Measurements from ENCODE around the gene ARMS2. TPM values are rescaled to one million over a fixed set of nuclear protein-coding genes. Genes with fewer than 3 reads are reported as not detected.

Gene ARMS2
- total RNA-seq, 1 experiment from 2014 or later: not detected

GRCh38 chr10:122407375-122408125 is 46.9 kb upstream of the ARMS2 start (continued):
- no peak for TF ChIP-seq ZNF425 (CRISPR knock-in tag; conservative IDR thresholded peaks at IDR 0.05)
- no peak for TF ChIP-seq ZBTB21 (CRISPR knock-in tag; IDR thresholded peaks at IDR 0.05; ENCODE audit: borderline replicate concordance)
- TF ChIP-seq USF1 (CRISPR knock-in tag; IDR thresholded peaks at IDR 0.05): no peak
- no peak for TF ChIP-seq MLX (CRISPR knock-in tag; IDR thresholded peaks at IDR 0.05)
- TF ChIP-seq SMAD3 (CRISPR knock-in tag; IDR thresholded peaks at IDR 0.05; ENCODE audit: borderline replicate concordance): no peak

DNA sequence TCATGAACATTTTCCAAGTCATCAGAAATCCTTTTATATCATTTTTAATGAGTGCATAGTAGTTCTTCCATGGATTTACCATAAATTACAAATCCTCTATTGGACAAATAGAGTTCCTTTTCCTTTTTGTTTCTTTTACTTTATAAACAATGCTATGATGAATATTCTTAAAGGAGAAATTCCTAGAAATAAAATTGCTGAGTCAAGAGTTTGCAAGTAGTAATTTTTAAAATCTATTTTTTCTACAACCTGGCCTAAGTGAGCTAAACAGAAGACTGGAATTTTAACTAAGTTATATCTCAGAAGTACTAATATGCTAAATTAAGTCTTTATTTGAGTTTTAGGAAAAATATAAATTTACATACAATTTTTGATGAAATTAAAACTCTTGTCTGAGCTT is 41.1 kb upstream of the ARMS2 start:
- ChIA-PET CTCF (no interaction called here), POLR2A (no interaction called here)
- no peak for DNase-seq (ENCODE audit: low spot score)
- no peak for ATAC-seq
- Mint-ChIP-seq H3K27ac (no peak overlapping the region), H3K4me1 (peaks cover 4% of the 10 kb centered on the region; the same call in 1 of the 2 replicates), H3K36me3 (peaks cover 36% of the 10 kb centered on the region), H3K27me3 (ENCODE audit: low read depth) (no peaks in the 10 kb centered on the region), H3K4me3 (no peak overlapping the region), H3K9me3 (no peaks in the 10 kb centered on the region)
- TF ChIP-seq ELF4 (CRISPR knock-in tag; IDR thresholded peaks at IDR 0.05; ENCODE audit: low read depth) (no peak), PRDM15 (CRISPR knock-in tag; IDR thresholded peaks at IDR 0.05) (no peak), ERG (CRISPR knock-in tag; IDR thresholded peaks at IDR 0.05) (no peak), ZNF423 (CRISPR knock-in tag; IDR thresholded peaks at IDR 0.05) (no peak), MYBL2 (CRISPR knock-in tag; IDR thresholded peaks at IDR 0.05) (no peak), ZNF263 (CRISPR knock-in tag; IDR thresholded peaks at IDR 0.05; ENCODE audit: low read depth) (no peak), PRRX2 (CRISPR knock-in tag; IDR thresholded peaks at IDR 0.05) (no peak), NR3C1 (CRISPR knock-in tag; conservative IDR thresholded peaks at IDR 0.05; ENCODE audit: low read depth) (no peak), NFYB (CRISPR knock-in tag; conservative IDR thresholded peaks at IDR 0.05; ENCODE audit: low read depth) (no peak), CBFB (CRISPR knock-in tag; IDR thresholded peaks at IDR 0.05; ENCODE audit: low read depth) (no peak), CREM (CRISPR knock-in tag; IDR thresholded peaks at IDR 0.05) (no peak), OVOL2 (CRISPR knock-in tag; IDR thresholded peaks at IDR 0.05; ENCODE audit: borderline replicate concordance) (no peak)
- TF ChIP-seq, protein P1, sequence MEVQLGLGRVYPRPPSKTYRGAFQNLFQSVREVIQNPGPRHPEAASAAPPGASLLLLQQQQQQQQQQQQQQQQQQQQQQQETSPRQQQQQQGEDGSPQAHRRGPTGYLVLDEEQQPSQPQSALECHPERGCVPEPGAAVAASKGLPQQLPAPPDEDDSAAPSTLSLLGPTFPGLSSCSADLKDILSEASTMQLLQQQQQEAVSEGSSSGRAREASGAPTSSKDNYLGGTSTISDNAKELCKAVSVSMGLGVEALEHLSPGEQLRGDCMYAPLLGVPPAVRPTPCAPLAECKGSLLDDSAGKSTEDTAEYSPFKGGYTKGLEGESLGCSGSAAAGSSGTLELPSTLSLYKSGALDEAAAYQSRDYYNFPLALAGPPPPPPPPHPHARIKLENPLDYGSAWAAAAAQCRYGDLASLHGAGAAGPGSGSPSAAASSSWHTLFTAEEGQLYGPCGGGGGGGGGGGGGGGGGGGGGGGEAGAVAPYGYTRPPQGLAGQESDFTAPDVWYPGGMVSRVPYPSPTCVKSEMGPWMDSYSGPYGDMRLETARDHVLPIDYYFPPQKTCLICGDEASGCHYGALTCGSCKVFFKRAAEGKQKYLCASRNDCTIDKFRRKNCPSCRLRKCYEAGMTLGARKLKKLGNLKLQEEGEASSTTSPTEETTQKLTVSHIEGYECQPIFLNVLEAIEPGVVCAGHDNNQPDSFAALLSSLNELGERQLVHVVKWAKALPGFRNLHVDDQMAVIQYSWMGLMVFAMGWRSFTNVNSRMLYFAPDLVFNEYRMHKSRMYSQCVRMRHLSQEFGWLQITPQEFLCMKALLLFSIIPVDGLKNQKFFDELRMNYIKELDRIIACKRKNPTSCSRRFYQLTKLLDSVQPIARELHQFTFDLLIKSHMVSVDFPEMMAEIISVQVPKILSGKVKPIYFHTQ (CRISPR knock-in tag; IDR thresholded peaks at IDR 0.05): no peak
- TF ChIP-seq, protein P2, sequence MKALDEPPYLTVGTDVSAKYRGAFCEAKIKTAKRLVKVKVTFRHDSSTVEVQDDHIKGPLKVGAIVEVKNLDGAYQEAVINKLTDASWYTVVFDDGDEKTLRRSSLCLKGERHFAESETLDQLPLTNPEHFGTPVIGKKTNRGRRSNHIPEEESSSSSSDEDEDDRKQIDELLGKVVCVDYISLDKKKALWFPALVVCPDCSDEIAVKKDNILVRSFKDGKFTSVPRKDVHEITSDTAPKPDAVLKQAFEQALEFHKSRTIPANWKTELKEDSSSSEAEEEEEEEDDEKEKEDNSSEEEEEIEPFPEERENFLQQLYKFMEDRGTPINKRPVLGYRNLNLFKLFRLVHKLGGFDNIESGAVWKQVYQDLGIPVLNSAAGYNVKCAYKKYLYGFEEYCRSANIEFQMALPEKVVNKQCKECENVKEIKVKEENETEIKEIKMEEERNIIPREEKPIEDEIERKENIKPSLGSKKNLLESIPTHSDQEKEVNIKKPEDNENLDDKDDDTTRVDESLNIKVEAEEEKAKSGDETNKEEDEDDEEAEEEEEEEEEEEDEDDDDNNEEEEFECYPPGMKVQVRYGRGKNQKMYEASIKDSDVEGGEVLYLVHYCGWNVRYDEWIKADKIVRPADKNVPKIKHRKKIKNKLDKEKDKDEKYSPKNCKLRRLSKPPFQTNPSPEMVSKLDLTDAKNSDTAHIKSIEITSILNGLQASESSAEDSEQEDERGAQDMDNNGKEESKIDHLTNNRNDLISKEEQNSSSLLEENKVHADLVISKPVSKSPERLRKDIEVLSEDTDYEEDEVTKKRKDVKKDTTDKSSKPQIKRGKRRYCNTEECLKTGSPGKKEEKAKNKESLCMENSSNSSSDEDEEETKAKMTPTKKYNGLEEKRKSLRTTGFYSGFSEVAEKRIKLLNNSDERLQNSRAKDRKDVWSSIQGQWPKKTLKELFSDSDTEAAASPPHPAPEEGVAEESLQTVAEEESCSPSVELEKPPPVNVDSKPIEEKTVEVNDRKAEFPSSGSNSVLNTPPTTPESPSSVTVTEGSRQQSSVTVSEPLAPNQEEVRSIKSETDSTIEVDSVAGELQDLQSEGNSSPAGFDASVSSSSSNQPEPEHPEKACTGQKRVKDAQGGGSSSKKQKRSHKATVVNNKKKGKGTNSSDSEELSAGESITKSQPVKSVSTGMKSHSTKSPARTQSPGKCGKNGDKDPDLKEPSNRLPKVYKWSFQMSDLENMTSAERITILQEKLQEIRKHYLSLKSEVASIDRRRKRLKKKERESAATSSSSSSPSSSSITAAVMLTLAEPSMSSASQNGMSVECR (CRISPR knock-in tag; IDR thresholded peaks at IDR 0.05; ENCODE audit: borderline replicate concordance): no peak
